OCI-LY3 (cell line): Measurements from ENCODE around the gene ERBIN.

Experiments
- EZH2phosphoT487 ChIP-seq: fragments of 200-600 bp; shearing (Covaris generic); IDR thresholded peaks from 2 replicates; pipeline ENCODE4 v1.6.1; 2018; ENCODE audit warnings: antibody characterized with exemption, mixed run types, low read depth
- TF ChIP-seq, protein P1 (sequence below): fragments of 200-600, 300-600 bp; sonication (generic); IDR thresholded peaks from 2 replicates; pipeline ENCODE4 v1.5.1; 2014; ENCODE audit warnings: antibody characterized with exemption, low read length, low read depth

DNA sequence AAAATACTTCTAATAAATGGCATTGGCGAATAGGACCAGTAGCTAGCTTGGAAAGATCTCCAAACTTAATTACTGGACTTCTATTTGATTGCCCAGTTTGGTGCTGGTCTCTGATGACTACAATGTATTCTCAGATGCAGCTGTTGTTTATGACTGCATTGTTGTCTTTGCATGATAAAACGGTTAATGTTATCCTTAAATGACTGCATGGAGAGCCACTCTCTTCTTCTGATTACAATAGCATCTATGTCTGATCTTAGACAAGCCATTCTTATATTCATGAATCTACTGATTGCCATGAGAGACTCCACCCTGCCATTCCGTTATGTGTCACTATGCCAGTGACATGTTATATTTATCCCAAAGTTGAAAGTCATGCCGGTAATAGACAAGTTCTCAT lies 42.9 kb upstream of the ERBIN start:
- TF ChIP-seq, protein P1, sequence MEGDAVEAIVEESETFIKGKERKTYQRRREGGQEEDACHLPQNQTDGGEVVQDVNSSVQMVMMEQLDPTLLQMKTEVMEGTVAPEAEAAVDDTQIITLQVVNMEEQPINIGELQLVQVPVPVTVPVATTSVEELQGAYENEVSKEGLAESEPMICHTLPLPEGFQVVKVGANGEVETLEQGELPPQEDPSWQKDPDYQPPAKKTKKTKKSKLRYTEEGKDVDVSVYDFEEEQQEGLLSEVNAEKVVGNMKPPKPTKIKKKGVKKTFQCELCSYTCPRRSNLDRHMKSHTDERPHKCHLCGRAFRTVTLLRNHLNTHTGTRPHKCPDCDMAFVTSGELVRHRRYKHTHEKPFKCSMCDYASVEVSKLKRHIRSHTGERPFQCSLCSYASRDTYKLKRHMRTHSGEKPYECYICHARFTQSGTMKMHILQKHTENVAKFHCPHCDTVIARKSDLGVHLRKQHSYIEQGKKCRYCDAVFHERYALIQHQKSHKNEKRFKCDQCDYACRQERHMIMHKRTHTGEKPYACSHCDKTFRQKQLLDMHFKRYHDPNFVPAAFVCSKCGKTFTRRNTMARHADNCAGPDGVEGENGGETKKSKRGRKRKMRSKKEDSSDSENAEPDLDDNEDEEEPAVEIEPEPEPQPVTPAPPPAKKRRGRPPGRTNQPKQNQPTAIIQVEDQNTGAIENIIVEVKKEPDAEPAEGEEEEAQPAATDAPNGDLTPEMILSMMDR: no peak
- no peak for TF ChIP-seq EZH2phosphoT487
